GM12892 (cell line): ENCODE data around the gene EIF3F.

ENCODE experiments used
- POLR2A ChIP-seq: IDR thresholded peaks from 2 replicates; pipeline ENCODE4 v1.6.1; 2011; ENCODE audit warnings: low read depth, low read length, control low read depth
- POLR2AphosphoS5 ChIP-seq: IDR thresholded peaks from 2 replicates; pipeline ENCODE4 v1.6.1; 2011; ENCODE audit warnings: low read depth, low read length, control low read depth

GRCh38 chr11:8032122-8032521, 45.0 kb downstream of the EIF3F start:
- TF ChIP-seq POLR2A = no peak
- no peak for TF ChIP-seq POLR2AphosphoS5
